Uterus (tissue), 2 donors: Measurements from ENCODE around the gene MND1.

Experiments
- CTCF ChIP-seq, 4 experiments: fragments of 200-600 bp in 2 of 4; fragments of 450-650 bp in 2 of 4; sonication (generic) in 2 of 4; IDR thresholded peaks; one replicate each; pipeline ENCODE4 v1.5.1; 2016 to 2019; ENCODE audit warnings: antibody characterized with exemption in 4 of 4, mild to moderate bottlenecking in 2 of 4, moderate library complexity in 1 of 4
- POLR2A ChIP-seq, 2 donors: fragments of 450-650 bp; IDR thresholded peaks; one replicate each; pipeline ENCODE4 v1.6.1; 2016; ENCODE audit warnings: antibody characterized with exemption in 2 of 2, mild to moderate bottlenecking in 1 of 2, moderate library complexity in 1 of 2

- TF ChIP-seq CTCF (IDR thresholded peaks at IDR 0.05) (no peak), POLR2A (IDR thresholded peaks at IDR 0.05) (no peak)
These were observed 50.5 kb downstream of the MND1 start for GRCh38 chr4:153394945-153395344.
